CD14-positive monocyte (primary cell): ENCODE data around the gene IGSF9. TPM values are rescaled to one million over a fixed set of nuclear protein-coding genes. Genes with fewer than 3 reads are reported as not detected.
A peak's percentile ranks its signal among the peaks of the same experiment; 100 is the strongest.

Experiments used
- DNase-seq, 3 donors: peaks; one replicate each; pipeline ENCODE4 v3.0.0-alpha.2; 2011 to 2022
- H2AFZ ChIP-seq: 2 replicates; pipeline ENCODE4 v1.6.0; 2012; ENCODE audit warnings: mild to moderate bottlenecking, low read depth, low read length, inconsistent platforms; ENCODE audit not compliant: insufficient read depth, poor library complexity, severe bottlenecking
- H3K27ac ChIP-seq, 2 donors: 1 replicate in 1 of 2; 2 replicates in 1 of 2; pipeline ENCODE4 v1.5.1; 2012 to 2013; ENCODE audit warnings: low read length in 2 of 2, control low read depth in 1 of 2, inconsistent platforms in 1 of 2, low read depth in 1 of 2, mild to moderate bottlenecking in 1 of 2
- H3K27me3 ChIP-seq, 2 donors: one replicate each; pipeline versions ENCODE4 v1.6.0 to v1.6.1; 2011 to 2013; ENCODE audit warnings: low read length in 2 of 2; ENCODE audit not compliant: control insufficient read depth in 2 of 2, insufficient read depth in 2 of 2
- H3K36me3 ChIP-seq, 2 donors: replicated peaks in 1 of 2; 1 replicate in 1 of 2; 2 replicates in 1 of 2; pipeline versions ENCODE4 v1.5.1 to v1.6.1; 2012 to 2013; ENCODE audit warnings: low read length in 2 of 2, control low read depth in 1 of 2, inconsistent platforms in 1 of 2, mild to moderate bottlenecking in 1 of 2; ENCODE audit not compliant: insufficient read depth in 2 of 2, control insufficient read depth in 1 of 2
- H3K4me1 ChIP-seq, 2 donors: 1 replicate in 1 of 2; 2 replicates in 1 of 2; pipeline versions ENCODE4 v1.5.1 to v1.6.1; 2012 to 2013; ENCODE audit warnings: low read length in 2 of 2, control low read depth in 1 of 2, inconsistent platforms in 1 of 2, mild to moderate bottlenecking in 1 of 2, moderate library complexity in 1 of 2; ENCODE audit not compliant: insufficient read depth in 2 of 2, control insufficient read depth in 1 of 2
- H3K4me2 ChIP-seq: replicated peaks from 2 replicates; pipeline ENCODE3; 2012; ENCODE audit warnings: low read length, moderate library complexity, mild to moderate bottlenecking; ENCODE audit not compliant: poor library complexity, severe bottlenecking; ENCODE audit errors: extremely low read depth
- H3K4me3 ChIP-seq, 3 experiments: fragments of 200-600 bp in 1 of 3; sonication (generic) in 1 of 3; replicated peaks in 1 of 3; 1 replicate in 2 of 3; 2 replicates in 1 of 3; pipeline ENCODE4 v1.5.1; 2011 to 2013; ENCODE audit warnings: low read length in 3 of 3, mild to moderate bottlenecking in 3 of 3, control low read depth in 2 of 3, low read depth in 2 of 3, inconsistent platforms in 1 of 3, moderate library complexity in 1 of 3
- H3K79me2 ChIP-seq: 2 replicates; pipeline ENCODE4 v1.6.0; 2012; ENCODE audit warnings: mild to moderate bottlenecking, control low read depth, inconsistent platforms, low read length, moderate library complexity; ENCODE audit not compliant: insufficient read depth
- H3K9ac ChIP-seq: 2 replicates; pipeline ENCODE4 v1.6.0; 2017; ENCODE audit warnings: low read length, mild to moderate bottlenecking; ENCODE audit not compliant: insufficient read depth, poor library complexity, severe bottlenecking
- H3K9me3 ChIP-seq, 2 donors: replicated peaks in 1 of 2; 1 replicate in 1 of 2; 2 replicates in 1 of 2; pipeline versions ENCODE4 v1.5.1 to v1.6.1; 2012 to 2013; ENCODE audit warnings: low read length in 2 of 2, control low read depth in 1 of 2; ENCODE audit not compliant: control insufficient read depth in 1 of 2, insufficient read depth in 1 of 2
- H4K20me1 ChIP-seq: 2 replicates; pipeline ENCODE4 v1.6.0; 2012; ENCODE audit warnings: mild to moderate bottlenecking, low read length, control low read depth, moderate library complexity; ENCODE audit not compliant: insufficient read depth
- H3K27ac Mint-ChIP-seq, 7 donors: one replicate each; pipeline ENCODE4 v1.8.0; 2020; ENCODE audit warnings: mild to moderate bottlenecking in 7 of 7, mixed read lengths in 7 of 7, moderate library complexity in 6 of 7, inconsistent platforms in 2 of 7
- H3K27me3 Mint-ChIP-seq, 3 donors: one replicate each; pipeline ENCODE4 v1.8.0; 2021 to 2022; ENCODE audit warnings: low read depth in 3 of 3, mild to moderate bottlenecking in 3 of 3, mixed read lengths in 3 of 3, moderate library complexity in 3 of 3, inconsistent platforms in 1 of 3
- H3K36me3 Mint-ChIP-seq, 2 donors: one replicate each; pipeline ENCODE4 v1.8.0; 2020; ENCODE audit warnings: mixed read lengths in 2 of 2, inconsistent platforms in 1 of 2, mild to moderate bottlenecking in 1 of 2
- H3K4me1 Mint-ChIP-seq: one replicate; pipeline ENCODE4 v1.8.0; 2020; ENCODE audit warnings: mild to moderate bottlenecking, mixed read lengths
- H3K4me3 Mint-ChIP-seq, 2 donors: one replicate each; pipeline ENCODE4 v1.8.0; 2020; ENCODE audit warnings: mild to moderate bottlenecking in 2 of 2, mixed read lengths in 2 of 2, moderate library complexity in 1 of 2
- H3K9me3 Mint-ChIP-seq, 7 donors: one replicate each; pipeline ENCODE4 v1.8.0; 2020 to 2022; ENCODE audit warnings: mixed read lengths in 7 of 7, mild to moderate bottlenecking in 6 of 7, moderate library complexity in 6 of 7, inconsistent platforms in 2 of 7
- WGBS: methylation state at CpG from one replicate; pipeline ENCODE4 v1.1.5; 2013; ENCODE audit warnings: missing lambda C conversion rate; ENCODE audit not compliant: insufficient coverage; 5-methylcytosine and 5-hydroxymethylcytosine counted together
- intact Hi-C, 2 donors: fragments of 100-400 bp; cut with micrococcal nuclease; formaldehyde crosslinking; loops; one replicate each; pipeline versions ENCODE4 v1.15.0 to v1.15.1; 2023
- polyA plus RNA-seq, 3 donors: library from polyadenylated mRNA; depleted of rRNA in 1 of 3; unstranded in 2 of 3; stranded (reverse) in 1 of 3; fragments of 300-500 nt in 2 of 3; fragments of >200 nt in 1 of 3; fragmentation: Illumina TruSeq in 2 of 3; gene quantifications; 1 replicate in 2 of 3; 2 replicates in 1 of 3; pipeline ENCODE4 v1.2.3, GENCODE V29; 2012 to 2021
- TF ChIP-seq, protein P1 (sequence below): fragments of 200-600 bp; IDR thresholded peaks from one replicate; pipeline ENCODE4 v1.8.0; 2022; ENCODE audit warnings: antibody characterized with exemption, mild to moderate bottlenecking

IGSF9 gene
- polyA plus RNA-seq, 3 donors: 0.04 TPM; not detected in 2

DNA sequence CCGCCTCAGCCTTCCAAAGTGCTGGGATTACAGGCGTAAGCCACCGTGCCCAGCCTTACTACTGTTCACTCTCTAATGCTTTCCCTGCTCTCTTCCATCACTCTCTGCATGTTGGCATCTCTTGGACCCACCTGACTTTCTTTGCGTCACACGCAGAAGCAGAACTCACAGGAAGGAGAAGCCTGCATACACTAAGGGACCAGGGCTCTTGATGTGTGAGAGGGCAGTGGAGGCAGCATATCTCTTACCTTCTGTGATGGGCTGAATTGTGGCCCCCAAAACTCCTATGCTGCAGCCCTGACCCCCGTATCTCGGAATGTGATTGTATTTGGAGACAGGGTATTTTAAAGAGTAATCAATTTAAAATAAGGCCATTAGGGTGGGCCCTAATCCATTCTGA, 35.4 kb upstream of the IGSF9 start:
- intact Hi-C loops: no loop called here
- WGBS: 97% methylated on average over 4 of the region's 7 CpGs

DNA sequence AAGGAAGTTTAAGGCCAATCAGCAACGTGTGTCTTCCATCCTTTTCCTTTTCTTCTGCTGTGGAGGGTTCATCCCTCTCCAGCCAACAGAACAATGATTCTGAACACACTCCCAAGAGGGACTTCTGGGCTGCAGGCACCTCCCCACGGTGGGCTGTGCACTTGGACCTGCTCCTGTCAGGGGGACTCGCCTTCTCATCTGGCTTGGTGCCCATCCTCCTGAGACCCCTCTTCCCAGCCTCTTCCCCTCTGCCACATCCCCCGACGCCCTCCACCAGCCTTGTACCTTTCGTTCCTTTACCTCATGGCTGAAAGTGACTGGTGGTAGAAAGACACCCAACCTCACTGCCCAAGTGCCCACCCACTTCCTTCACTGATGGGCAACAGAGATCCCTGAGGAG, 34.7 kb upstream of the IGSF9 start:
- Mint-ChIP-seq H3K4me3 (no peak overlapping the region), H3K4me1 (peaks cover 3% of the 10 kb centered on the region), H3K27me3 (peaks cover 14 to 33% (median 20%) of the 10 kb centered on the region in 3 donors), H3K27ac (no peak overlapping the region), H3K36me3 (no peaks in the 10 kb centered on the region), H3K9me3 (no peaks in the 10 kb centered on the region)
- 84% methylated on average over 5 of the region's 6 CpGs for WGBS
- Histone ChIP-seq H3K27ac (no peak overlapping the region), H3K4me1 (no peaks in the 10 kb centered on the region), H2AFZ (no peak overlapping the region), H3K27me3 (peaks cover 9 to 18% of the 10 kb centered on the region in 2 donors), H4K20me1 (no peaks in the 10 kb centered on the region), H3K9me3 (no peaks in the 10 kb centered on the region), H3K9ac (no peak overlapping the region), H3K4me2 (no peak overlapping the region), H3K36me3 (no peaks in the 10 kb centered on the region), H3K79me2 (no peaks in the 10 kb centered on the region), H3K4me3 (no peak overlapping the region)
- intact Hi-C loops: no loop called here
- TF ChIP-seq, protein P1, sequence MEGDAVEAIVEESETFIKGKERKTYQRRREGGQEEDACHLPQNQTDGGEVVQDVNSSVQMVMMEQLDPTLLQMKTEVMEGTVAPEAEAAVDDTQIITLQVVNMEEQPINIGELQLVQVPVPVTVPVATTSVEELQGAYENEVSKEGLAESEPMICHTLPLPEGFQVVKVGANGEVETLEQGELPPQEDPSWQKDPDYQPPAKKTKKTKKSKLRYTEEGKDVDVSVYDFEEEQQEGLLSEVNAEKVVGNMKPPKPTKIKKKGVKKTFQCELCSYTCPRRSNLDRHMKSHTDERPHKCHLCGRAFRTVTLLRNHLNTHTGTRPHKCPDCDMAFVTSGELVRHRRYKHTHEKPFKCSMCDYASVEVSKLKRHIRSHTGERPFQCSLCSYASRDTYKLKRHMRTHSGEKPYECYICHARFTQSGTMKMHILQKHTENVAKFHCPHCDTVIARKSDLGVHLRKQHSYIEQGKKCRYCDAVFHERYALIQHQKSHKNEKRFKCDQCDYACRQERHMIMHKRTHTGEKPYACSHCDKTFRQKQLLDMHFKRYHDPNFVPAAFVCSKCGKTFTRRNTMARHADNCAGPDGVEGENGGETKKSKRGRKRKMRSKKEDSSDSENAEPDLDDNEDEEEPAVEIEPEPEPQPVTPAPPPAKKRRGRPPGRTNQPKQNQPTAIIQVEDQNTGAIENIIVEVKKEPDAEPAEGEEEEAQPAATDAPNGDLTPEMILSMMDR: no peak
- DNase-seq: no peak

More for the DNA sequence above, 35.4 kb upstream of the IGSF9 start:
- Histone ChIP-seq H3K4me3 (no peak overlapping the region), H3K4me1 (no peaks in the 10 kb centered on the region), H3K27ac (no peak overlapping the region), H3K9ac (no peak overlapping the region), H3K4me2 (no peak overlapping the region), H3K27me3 (peaks cover 9 to 11% of the 10 kb centered on the region in 2 donors), H2AFZ (no peak overlapping the region), H3K79me2 (no peaks in the 10 kb centered on the region), H4K20me1 (no peaks in the 10 kb centered on the region), H3K36me3 (no peaks in the 10 kb centered on the region), H3K9me3 (no peaks in the 10 kb centered on the region)
- peaks cover 18 to 33% (median 20%) of the 10 kb centered on the region in 3 donors for H3K27me3 Mint-ChIP-seq
- H3K27ac Mint-ChIP-seq: peak overlapping the region in 1 of 7 donors; percentile 21
- TF ChIP-seq, protein P1: no peak
- H3K9me3 Mint-ChIP-seq: no peaks in the 10 kb centered on the region
- H3K4me3 Mint-ChIP-seq: no peak overlapping the region
- H3K4me1 Mint-ChIP-seq: peaks cover 3% of the 10 kb centered on the region
- DNase-seq: no peak
- no peaks in the 10 kb centered on the region for H3K36me3 Mint-ChIP-seq
